CD4-positive, alpha-beta T cell treated with Interleukin-17A for 4 hours (primary cell): ENCODE measurements around the gene HNRNPA0.
A peak's percentile ranks its signal among the peaks of the same experiment; 100 is the strongest.

Experiments used
- DNase-seq: peaks from one replicate; pipeline ENCODE4 v3.0.0-alpha.2; 2020; ENCODE audit warnings: mixed read lengths

The HNRNPA0 gene

GRCh38 chr5:137716337-137716736 lies 37.8 kb downstream of the HNRNPA0 start:
- no peak for DNase-seq

GRCh38 chr5:137715456-137715855 lies 38.7 kb downstream of the HNRNPA0 start:
- no peak for DNase-seq

- DNase-seq: no peak
Observed at GRCh38 chr5:137714946-137715345, 39.2 kb downstream of the HNRNPA0 start.

- no peak for DNase-seq
Observed at GRCh38 chr5:137714494-137714893, 39.7 kb downstream of the HNRNPA0 start.

- DNase-seq: no peak
Observed at GRCh38 chr5:137712139-137712667, 42.0 kb downstream of the HNRNPA0 start.

- DNase-seq: no peak
Observed at GRCh38 chr5:137710086-137710485, 44.1 kb downstream of the HNRNPA0 start.

GRCh38 chr5:137708796-137709559 lies 45.2 kb downstream of the HNRNPA0 start:
- DNase-seq: no peak

GRCh38 chr5:137708062-137708461 lies 46.1 kb downstream of the HNRNPA0 start:
- DNase-seq: no peak

GRCh38 chr5:137706841-137707240 lies 47.3 kb downstream of the HNRNPA0 start:
- no peak for DNase-seq

- no peak for DNase-seq
Observed at GRCh38 chr5:137705106-137705505, 49.1 kb downstream of the HNRNPA0 start.

GRCh38 chr5:137703565-137703964 lies 50.6 kb downstream of the HNRNPA0 start:
- DNase-seq: no peak

GRCh38 chr5:137700282-137700680 lies 53.9 kb downstream of the HNRNPA0 start:
- no peak for DNase-seq

- no peak for DNase-seq
Observed at GRCh38 chr5:137699336-137700281, 54.6 kb downstream of the HNRNPA0 start.

- peak; percentile 49 for DNase-seq
Observed at GRCh38 chr5:137696481-137696880, 57.7 kb downstream of the HNRNPA0 start.

GRCh38 chr5:137695651-137696428 lies 58.3 kb downstream of the HNRNPA0 start:
- peak; percentile 55 for DNase-seq
